AG04450 (cell line): ENCODE measurements around the gene SCD5. TPM values are rescaled to one million over a fixed set of nuclear protein-coding genes. Genes with fewer than 3 reads are reported as not detected.

Experiments
- CTCF ChIA-PET: fragments of 300-600, 350-600 bp; formaldehyde crosslinking; extraction: SDS; loops from one replicate; lab custom pipeline; 2022; ENCODE audit warnings: antibody characterized with exemption, inconsistent platforms; lab: Charles Lee
- POLR2A ChIA-PET: fragments of 350-600 bp; formaldehyde crosslinking; extraction: SDS; loops from one replicate; lab custom pipeline; 2021; ENCODE audit warnings: antibody characterized with exemption, inconsistent platforms; lab: Yijun Ruan, JAX
- DNase-seq: peaks from one replicate; pipeline ENCODE4 v3.0.0-alpha.2; 2011; ENCODE audit warnings: low read depth, low spot score
- H3K27ac ChIP-seq: one replicate; pipeline ENCODE4 v1.5.1; 2012; ENCODE audit warnings: low read depth, low read length, control low read depth
- H3K27me3 ChIP-seq: one replicate; pipeline ENCODE4 v1.6.0; 2012; ENCODE audit warnings: low read length; ENCODE audit not compliant: control insufficient read depth, insufficient read depth
- H3K4me3 ChIP-seq: 2 replicates; pipeline ENCODE4 v1.5.1; 2011; ENCODE audit warnings: mild to moderate bottlenecking, low read depth, low read length, control low read depth
- H3K9me3 ChIP-seq: 2 replicates; pipeline ENCODE4 v1.5.1; 2012; ENCODE audit warnings: low read length; ENCODE audit not compliant: control insufficient read depth, insufficient read depth
- polyA plus RNA-seq: library from polyadenylated mRNA; depleted of rRNA; stranded (reverse); fragments of >200 nt; gene quantifications from 2 replicates; pipeline ENCODE4 v1.2.3, GENCODE V29; 2011
- TF ChIP-seq, protein P1 (sequence below): IDR thresholded peaks from 2 replicates; pipeline ENCODE4 v1.5.1; 2011; ENCODE audit warnings: low read depth, low read length, control low read depth, inconsistent platforms

Gene SCD5
- polyA plus RNA-seq, 1 experiment: 13.1 TPM

DNA sequence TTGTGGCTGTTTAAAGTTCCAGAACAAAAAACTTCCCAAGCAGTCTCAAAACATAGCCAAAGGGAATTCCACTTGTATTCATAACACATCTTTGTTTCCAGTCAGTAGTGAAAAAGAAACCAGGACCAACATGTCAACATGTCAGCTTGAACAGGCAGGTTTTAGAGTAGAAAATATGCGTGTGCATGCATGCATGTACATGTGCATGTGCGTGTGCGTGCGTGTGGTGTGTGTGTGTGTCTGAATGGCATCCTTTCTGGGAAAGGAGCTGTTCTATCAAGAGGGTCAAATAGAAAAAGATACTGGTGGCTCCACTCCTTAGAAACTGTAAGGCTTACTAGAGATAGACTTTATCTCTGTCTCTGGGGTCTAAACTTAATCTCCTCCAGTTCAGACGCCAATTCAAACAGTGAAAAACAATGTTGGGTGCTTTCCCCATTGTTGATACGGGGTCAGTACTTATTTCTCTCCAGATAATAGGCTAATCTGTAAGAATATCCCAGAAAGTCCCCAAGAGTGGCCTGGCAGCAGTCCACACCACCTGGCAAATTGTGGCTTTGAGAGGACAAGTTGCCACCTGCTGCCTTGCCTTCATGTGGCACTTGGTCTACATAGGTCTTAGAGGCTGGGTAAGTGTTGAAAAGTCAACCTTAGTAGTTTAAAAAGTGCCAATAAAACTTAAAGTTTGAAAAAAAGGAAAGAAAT, 110.4 kb downstream of the SCD5 start:
- no peak overlapping the region for H3K4me3 ChIP-seq
- H3K27me3 ChIP-seq: no peaks in the 10 kb centered on the region
- DNase-seq: no peak
- CTCF ChIA-PET: no interaction called here
- TF ChIP-seq, protein P1, sequence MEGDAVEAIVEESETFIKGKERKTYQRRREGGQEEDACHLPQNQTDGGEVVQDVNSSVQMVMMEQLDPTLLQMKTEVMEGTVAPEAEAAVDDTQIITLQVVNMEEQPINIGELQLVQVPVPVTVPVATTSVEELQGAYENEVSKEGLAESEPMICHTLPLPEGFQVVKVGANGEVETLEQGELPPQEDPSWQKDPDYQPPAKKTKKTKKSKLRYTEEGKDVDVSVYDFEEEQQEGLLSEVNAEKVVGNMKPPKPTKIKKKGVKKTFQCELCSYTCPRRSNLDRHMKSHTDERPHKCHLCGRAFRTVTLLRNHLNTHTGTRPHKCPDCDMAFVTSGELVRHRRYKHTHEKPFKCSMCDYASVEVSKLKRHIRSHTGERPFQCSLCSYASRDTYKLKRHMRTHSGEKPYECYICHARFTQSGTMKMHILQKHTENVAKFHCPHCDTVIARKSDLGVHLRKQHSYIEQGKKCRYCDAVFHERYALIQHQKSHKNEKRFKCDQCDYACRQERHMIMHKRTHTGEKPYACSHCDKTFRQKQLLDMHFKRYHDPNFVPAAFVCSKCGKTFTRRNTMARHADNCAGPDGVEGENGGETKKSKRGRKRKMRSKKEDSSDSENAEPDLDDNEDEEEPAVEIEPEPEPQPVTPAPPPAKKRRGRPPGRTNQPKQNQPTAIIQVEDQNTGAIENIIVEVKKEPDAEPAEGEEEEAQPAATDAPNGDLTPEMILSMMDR: no peak
- H3K27ac ChIP-seq: no peak overlapping the region
- H3K9me3 ChIP-seq: no peaks in the 10 kb centered on the region
- POLR2A ChIA-PET: no interaction called here

DNA sequence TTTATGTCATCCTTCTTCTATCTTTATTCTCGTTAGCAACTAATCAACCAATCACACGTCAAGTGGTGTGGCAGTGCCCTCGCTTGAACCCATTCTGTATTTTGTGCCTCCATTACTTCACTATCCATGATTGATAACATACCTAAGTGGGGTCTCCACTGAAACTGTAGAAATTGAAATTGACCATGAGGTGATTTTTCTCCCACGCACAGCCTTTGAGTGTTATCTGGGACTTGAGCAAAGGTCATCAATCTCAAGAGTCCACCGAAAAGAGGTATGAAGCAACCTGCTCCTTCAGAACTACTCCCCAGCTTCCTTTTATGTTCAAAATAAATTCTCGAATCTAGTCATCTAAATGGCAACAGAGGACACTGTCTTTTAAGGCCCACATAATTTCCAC, 111.1 kb downstream of the SCD5 start:
- ChIA-PET CTCF (interaction anchor here (1.1 kb wide), 1 partner anchor 51 kb away, joined by 3 read pairs; no protein-coding TSS in a partner anchor), POLR2A (no interaction called here)
- no peaks in the 10 kb centered on the region for H3K9me3 ChIP-seq
- H3K27ac ChIP-seq: no peak overlapping the region
- TF ChIP-seq, protein P1: no peak
- DNase-seq: no peak
- no peak overlapping the region for H3K4me3 ChIP-seq
- H3K27me3 ChIP-seq: no peaks in the 10 kb centered on the region

DNA sequence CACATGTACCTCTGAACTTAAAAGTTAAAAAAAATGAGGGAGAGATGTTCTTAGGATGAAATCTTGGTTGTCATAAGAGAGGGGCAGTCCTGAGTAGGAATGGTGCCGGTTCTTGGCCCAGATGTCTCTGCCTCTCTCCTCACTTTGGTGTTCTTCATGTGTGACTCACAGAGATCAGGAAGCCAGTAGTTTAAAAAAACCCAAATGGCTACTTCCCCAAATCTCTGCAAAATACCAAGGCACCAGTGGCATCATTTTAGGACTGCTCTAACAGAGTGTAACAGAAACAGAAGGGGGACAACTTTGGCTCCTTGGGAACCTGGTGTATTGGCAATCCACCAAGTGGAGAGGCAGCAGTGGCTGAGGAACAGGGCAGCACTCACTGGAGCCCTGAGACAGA, 116.8 kb downstream of the SCD5 start:
- no peak overlapping the region for H3K27ac ChIP-seq

DNA sequence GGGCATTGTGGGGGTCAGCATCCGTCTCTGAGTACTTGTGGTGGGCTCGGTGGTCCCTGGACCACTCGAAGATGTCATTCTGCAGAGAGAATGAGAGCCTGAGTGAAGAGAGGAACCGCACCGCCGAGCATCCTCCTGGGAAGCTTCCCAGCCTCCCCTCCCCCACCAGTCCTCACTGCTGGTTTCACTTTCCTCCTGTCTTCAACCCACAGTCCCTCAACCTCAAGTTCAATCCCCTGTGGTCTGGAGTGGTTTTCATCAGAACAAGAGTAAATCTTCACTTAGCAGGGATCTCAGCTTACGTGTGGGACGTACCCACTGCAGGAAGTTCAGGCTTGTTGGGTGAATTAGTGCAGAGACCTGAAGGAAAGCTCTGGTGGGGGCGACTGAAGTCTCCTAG, 117.8 kb downstream of the SCD5 start:
- Histone ChIP-seq H3K4me3 (no peak overlapping the region), H3K27me3 (no peaks in the 10 kb centered on the region), H3K27ac (no peak overlapping the region), H3K9me3 (no peaks in the 10 kb centered on the region)
- ChIA-PET CTCF (no interaction called here), POLR2A (no interaction called here)
- TF ChIP-seq, protein P1: no peak
- DNase-seq: no peak

More for the DNA sequence above, 116.8 kb downstream of the SCD5 start:
- Histone ChIP-seq H3K4me3 (no peak overlapping the region), H3K9me3 (no peaks in the 10 kb centered on the region), H3K27me3 (no peaks in the 10 kb centered on the region)
- ChIA-PET CTCF (interaction anchor here (1.4 kb wide), 1 partner anchor 57 kb away, joined by 4 read pairs; no protein-coding TSS in a partner anchor), POLR2A (no interaction called here)
- TF ChIP-seq, protein P1: no peak
- no peak for DNase-seq

DNA sequence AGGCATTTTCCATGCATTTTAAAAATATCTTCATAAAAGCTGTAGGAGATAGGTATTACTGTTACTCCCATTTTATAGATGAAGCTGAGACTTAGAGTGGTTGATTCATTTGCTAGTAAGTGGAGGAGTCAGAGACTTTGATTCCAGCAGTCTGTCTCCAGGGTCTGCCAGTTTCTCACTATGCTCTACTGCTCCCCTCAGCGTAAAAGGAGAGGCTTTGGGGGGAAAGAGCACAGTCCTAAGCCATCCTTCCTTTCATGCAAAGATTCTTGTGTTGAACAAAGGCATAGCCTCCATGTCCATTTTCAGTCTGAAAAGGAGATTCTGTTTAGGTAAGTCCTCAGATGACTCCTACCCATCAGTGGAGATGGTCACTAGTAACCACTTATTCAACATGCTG, 119.1 kb downstream of the SCD5 start:
- Histone ChIP-seq H3K9me3 (no peaks in the 10 kb centered on the region), H3K27me3 (no peaks in the 10 kb centered on the region), H3K4me3 (no peak overlapping the region), H3K27ac (no peak overlapping the region)
- CTCF ChIA-PET: no interaction called here
- TF ChIP-seq, protein P1: no peak
- DNase-seq: no peak
- POLR2A ChIA-PET: no interaction called here
